Transverse colon (tissue), 4 donors: ENCODE data around the gene ADAMTS6. TPM values are rescaled to one million over a fixed set of nuclear protein-coding genes. Genes with fewer than 3 reads are reported as not detected.
"Not testable (repeated sequence)": the region's sequence is repeated elsewhere in the genome, so short reads cannot be mapped to it uniquely, and the experiment has no call there.

Experiments used
- DNase-seq: peaks from one replicate; pipeline ENCODE4 v3.0.0-alpha.2; 2019
- H3K27ac ChIP-seq, 4 donors: fragments of 200-600 bp; sonication (generic); 2 replicates each; pipeline ENCODE4 v1.5.1; 2016 to 2018; ENCODE audit warnings: inconsistent platforms in 4 of 4
- H3K27me3 ChIP-seq: fragments of 200-600 bp; sonication (generic); 2 replicates; pipeline ENCODE4 v1.5.1; 2017; ENCODE audit warnings: inconsistent platforms
- H3K36me3 ChIP-seq, 4 donors: fragments of 200-600 bp; sonication (generic); 2 replicates each; pipeline ENCODE4 v1.5.1; 2017 to 2019; ENCODE audit warnings: inconsistent platforms in 4 of 4
- H3K4me1 ChIP-seq, 4 donors: fragments of 200-600 bp; sonication (generic); 2 replicates each; pipeline ENCODE4 v1.5.1; 2017 to 2020; ENCODE audit warnings: inconsistent platforms in 4 of 4
- H3K4me3 ChIP-seq, 4 donors: fragments of 200-600 bp; sonication (generic); 1 replicate in 1 of 4; 2 replicates in 3 of 4; pipeline versions ENCODE4 v1.5.1 to v1.6.1; 2017 to 2019; ENCODE audit warnings: inconsistent platforms in 4 of 4
- H3K9me3 ChIP-seq, 2 donors: fragments of 200-600 bp; sonication (generic); 2 replicates each; pipeline ENCODE4 v1.5.1; 2017 to 2019; ENCODE audit warnings: inconsistent platforms in 2 of 2
- EP300 ChIP-seq: sonication (generic); formaldehyde crosslinking; IDR thresholded peaks from one replicate; pipeline ENCODE4 v1.6.1; 2017; ENCODE audit warnings: antibody characterized with exemption, low read depth
- POLR2A ChIP-seq: fragments of 450-650 bp; IDR thresholded peaks from one replicate; pipeline ENCODE4 v1.6.1; 2016; ENCODE audit warnings: antibody characterized with exemption, mild to moderate bottlenecking, moderate library complexity
- POLR2AphosphoS5 ChIP-seq, 3 donors: sonication (generic); formaldehyde crosslinking; IDR thresholded peaks; one replicate each; pipeline ENCODE4 v1.6.1; 2016; ENCODE audit warnings: antibody characterized with exemption in 3 of 3
- WGBS, 2 donors: methylation state at CpG; one replicate each; pipeline ENCODE4 v1.1.5; 2018; ENCODE audit warnings: low coverage in 1 of 2; 5-methylcytosine and 5-hydroxymethylcytosine counted together
- in situ Hi-C, 4 donors: fragments of 200-750 bp; cut with MboI; loops; one replicate each; pipeline versions ENCODE4 v1.15.0 to v1.15.1; 2017; ENCODE audit warnings: low sequenced_read_pairs in 3 of 4, low pct_ligation_motif_present in 1 of 4, low pct_unique_long_range_greater_than_20kb in 1 of 4
- intact Hi-C: fragments of 100-400 bp; cut with DNase I; formaldehyde crosslinking; loops from one replicate; pipeline ENCODE4 v1.15.1; 2023; ENCODE audit warnings: low total_unique reads
- total RNA-seq, 4 donors: library from RNA; depleted of rRNA; stranded (reverse); fragments of >200 nt; gene quantifications; one replicate each; pipeline ENCODE4 v1.1.0, GENCODE V29; 2016
- TF ChIP-seq, protein P1 (sequence below), 5 experiments: fragments of 200-600 bp in 3 of 5; fragments of 450-650 bp in 2 of 5; sonication (generic) in 3 of 5; IDR thresholded peaks; 1 replicate in 2 of 5; 2 replicates in 3 of 5; pipeline ENCODE4 v1.5.1; 2016 to 2017; ENCODE audit warnings: antibody characterized with exemption in 5 of 5, inconsistent platforms in 3 of 5, mild to moderate bottlenecking in 2 of 5, moderate library complexity in 1 of 5

The ADAMTS6 gene
- total RNA-seq, 4 donors from 2014 or later, result 0.96 to 2.2 (median 1.1) TPM; not detected in 1

DNA sequence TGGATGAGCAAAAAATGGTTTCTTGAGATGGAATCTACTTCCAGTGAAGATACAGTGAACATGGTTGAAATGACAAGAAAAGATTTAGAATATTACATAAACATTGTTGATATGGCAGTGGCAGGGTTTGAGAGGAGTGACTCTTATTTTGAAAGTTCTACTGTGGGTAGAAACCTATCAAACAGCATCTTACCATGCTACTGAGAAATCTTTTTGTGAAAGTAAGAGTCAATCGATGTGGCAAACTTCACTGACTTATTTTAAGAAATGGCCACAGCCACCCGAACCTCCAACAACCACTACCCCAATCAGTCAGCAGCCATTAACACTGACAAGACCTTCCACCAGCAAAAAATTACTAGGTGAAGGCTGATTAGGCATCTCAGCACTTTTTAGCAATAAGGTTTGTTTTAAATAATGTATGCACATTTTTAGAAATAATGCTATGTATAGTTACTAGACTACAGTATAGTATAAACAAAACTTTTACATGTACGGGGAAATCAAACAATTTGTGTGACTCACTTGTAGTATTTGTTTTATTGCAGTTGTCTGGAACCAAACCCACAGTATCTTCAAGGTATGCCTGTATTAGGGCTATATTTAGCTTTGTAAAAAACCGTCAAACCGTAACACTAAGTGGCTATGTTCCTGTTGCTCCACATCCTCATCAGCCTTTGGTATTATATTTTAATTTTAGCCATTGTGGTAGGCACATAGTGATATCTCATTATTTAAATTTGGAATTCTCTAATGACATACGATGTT is 30.6 kb upstream of the ADAMTS6 start:
- Histone ChIP-seq H3K27me3 (no peaks in the 10 kb centered on the region), H3K9me3 (no peaks in the 10 kb centered on the region), H3K4me3 (no peak overlapping the region), H3K36me3 (no peaks in the 10 kb centered on the region), H3K4me1 (no peaks in the 10 kb centered on the region), H3K27ac (no peak overlapping the region)
- intact Hi-C loops (no loop called here), in situ Hi-C loops (no loop called here)
- no peak for DNase-seq
- 52 to 66% methylated on average over 6 of the region's 6 CpGs for WGBS, 2 donors
- no peak for TF ChIP-seq POLR2AphosphoS5 (IDR thresholded peaks at IDR 0.05)
- TF ChIP-seq POLR2A, result no peak
- TF ChIP-seq, protein P1, sequence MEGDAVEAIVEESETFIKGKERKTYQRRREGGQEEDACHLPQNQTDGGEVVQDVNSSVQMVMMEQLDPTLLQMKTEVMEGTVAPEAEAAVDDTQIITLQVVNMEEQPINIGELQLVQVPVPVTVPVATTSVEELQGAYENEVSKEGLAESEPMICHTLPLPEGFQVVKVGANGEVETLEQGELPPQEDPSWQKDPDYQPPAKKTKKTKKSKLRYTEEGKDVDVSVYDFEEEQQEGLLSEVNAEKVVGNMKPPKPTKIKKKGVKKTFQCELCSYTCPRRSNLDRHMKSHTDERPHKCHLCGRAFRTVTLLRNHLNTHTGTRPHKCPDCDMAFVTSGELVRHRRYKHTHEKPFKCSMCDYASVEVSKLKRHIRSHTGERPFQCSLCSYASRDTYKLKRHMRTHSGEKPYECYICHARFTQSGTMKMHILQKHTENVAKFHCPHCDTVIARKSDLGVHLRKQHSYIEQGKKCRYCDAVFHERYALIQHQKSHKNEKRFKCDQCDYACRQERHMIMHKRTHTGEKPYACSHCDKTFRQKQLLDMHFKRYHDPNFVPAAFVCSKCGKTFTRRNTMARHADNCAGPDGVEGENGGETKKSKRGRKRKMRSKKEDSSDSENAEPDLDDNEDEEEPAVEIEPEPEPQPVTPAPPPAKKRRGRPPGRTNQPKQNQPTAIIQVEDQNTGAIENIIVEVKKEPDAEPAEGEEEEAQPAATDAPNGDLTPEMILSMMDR (IDR thresholded peaks at IDR 0.05), result no peak
- TF ChIP-seq EP300, result no peak

DNA sequence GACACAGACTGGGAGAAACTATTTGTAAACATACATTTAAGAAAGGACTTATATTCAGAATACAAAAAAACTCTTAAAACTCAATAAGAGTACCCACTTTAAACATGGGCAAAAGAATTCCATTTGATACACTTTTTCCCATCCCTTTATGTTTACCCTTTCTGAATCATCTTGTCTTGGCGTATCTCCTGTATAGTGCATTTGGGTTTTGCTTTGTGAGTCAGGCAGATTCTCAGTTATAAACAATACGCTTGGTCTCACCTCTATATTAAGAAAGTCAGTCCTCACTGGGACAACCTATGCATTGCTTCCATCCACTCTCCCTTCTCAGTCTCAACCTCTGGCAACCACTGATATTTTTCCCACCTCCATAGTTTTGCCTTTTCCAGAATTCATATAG is 27.3 kb upstream of the ADAMTS6 start:
- TF ChIP-seq EP300 (no peak), POLR2AphosphoS5 (IDR thresholded peaks at IDR 0.05) (no peak), POLR2A (no peak)
- TF ChIP-seq, protein P1 (IDR thresholded peaks at IDR 0.05), result no peak
- in situ Hi-C loops, result no loop called here
- H3K4me1 ChIP-seq, result no peaks in the 10 kb centered on the region
- H3K4me3 ChIP-seq, result no peak overlapping the region
- no peaks in the 10 kb centered on the region for H3K27me3 ChIP-seq
- DNase-seq, result no peak
- intact Hi-C loops, result no loop called here
- 96 to 100% methylated on average over 2 of the region's 2 CpGs for WGBS, 2 donors
- H3K36me3 ChIP-seq, result no peaks in the 10 kb centered on the region
- H3K9me3 ChIP-seq, result no peaks in the 10 kb centered on the region
- no peak overlapping the region for H3K27ac ChIP-seq

DNA sequence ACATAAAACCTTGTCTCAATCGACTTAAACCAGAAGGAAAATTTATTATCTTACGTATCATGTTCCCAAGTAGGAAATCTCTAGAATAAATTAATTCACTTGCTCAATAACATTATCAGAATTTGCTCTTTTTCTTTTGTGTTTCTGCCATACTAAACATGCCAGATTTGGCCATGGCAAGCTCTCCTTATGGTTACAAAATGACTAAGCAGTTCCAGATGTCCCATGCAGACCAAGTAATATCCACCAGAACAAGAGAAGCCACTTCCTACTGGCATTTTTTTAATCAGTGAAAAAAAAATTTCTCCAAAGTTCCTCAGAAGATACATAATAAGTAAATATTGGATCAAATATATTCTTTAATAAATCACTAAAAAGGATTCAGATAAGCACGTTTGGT is 25.2 kb upstream of the ADAMTS6 start:
- TF ChIP-seq POLR2AphosphoS5 (IDR thresholded peaks at IDR 0.05) (no peak), EP300 (no peak), POLR2A (no peak)
- TF ChIP-seq, protein P1 (IDR thresholded peaks at IDR 0.05), result no peak
- intact Hi-C loops, result no loop called here
- 76 to 80% methylated on average over 3 of the region's 3 CpGs for WGBS, 2 donors

DNA sequence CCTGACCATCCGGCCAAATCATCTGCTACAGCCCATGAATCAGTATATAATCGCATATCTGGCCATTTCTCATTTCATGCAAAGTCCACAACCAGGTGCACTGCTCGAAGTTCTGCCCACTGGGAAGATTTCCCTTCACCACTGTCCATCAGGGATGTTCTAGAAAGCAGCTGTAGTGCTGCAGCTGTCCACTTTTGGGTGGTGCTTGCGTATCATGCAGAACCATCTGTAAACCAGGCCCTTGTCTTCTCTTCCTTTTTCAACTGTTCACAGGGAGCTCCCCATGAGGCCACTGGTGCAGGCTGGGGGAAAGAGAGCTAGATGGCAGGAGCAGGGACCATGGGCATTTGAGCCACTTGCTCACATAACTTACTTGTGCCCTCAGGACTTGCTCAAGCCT is 7.4 kb upstream of the ADAMTS6 start:
- H3K36me3 ChIP-seq, result no peaks in the 10 kb centered on the region
- DNase-seq, result no peak
- WGBS, 2 donors, result 94 to 100% methylated on average over 1 to 4 of the region's 4 CpGs
- no peaks in the 10 kb centered on the region for H3K27me3 ChIP-seq
- H3K4me3 ChIP-seq, result no peak overlapping the region
- TF ChIP-seq EP300 (no peak), POLR2A (no peak), POLR2AphosphoS5 (IDR thresholded peaks at IDR 0.05) (no peak)
- TF ChIP-seq, protein P1 (IDR thresholded peaks at IDR 0.05), result no peak
- no peaks in the 10 kb centered on the region for H3K9me3 ChIP-seq
- no peaks in the 10 kb centered on the region for H3K4me1 ChIP-seq
- no peak overlapping the region for H3K27ac ChIP-seq
- in situ Hi-C loops (loop anchor here (25.0 kb wide), 5 partner anchors 377 to 852 kb away; no protein-coding TSS in a partner anchor), intact Hi-C loops (loop anchor here (5.0 kb wide), 1 partner anchor 677 kb away; no protein-coding TSS in a partner anchor)

More for the DNA sequence above, 25.2 kb upstream of the ADAMTS6 start:
- no peak overlapping the region for H3K27ac ChIP-seq
- H3K4me3 ChIP-seq, result no peak overlapping the region
- no peaks in the 10 kb centered on the region for H3K27me3 ChIP-seq
- in situ Hi-C loops, result no loop called here
- H3K36me3 ChIP-seq, result no peaks in the 10 kb centered on the region
- no peaks in the 10 kb centered on the region for H3K9me3 ChIP-seq
- H3K4me1 ChIP-seq, result no peaks in the 10 kb centered on the region
- DNase-seq, result no peak

DNA sequence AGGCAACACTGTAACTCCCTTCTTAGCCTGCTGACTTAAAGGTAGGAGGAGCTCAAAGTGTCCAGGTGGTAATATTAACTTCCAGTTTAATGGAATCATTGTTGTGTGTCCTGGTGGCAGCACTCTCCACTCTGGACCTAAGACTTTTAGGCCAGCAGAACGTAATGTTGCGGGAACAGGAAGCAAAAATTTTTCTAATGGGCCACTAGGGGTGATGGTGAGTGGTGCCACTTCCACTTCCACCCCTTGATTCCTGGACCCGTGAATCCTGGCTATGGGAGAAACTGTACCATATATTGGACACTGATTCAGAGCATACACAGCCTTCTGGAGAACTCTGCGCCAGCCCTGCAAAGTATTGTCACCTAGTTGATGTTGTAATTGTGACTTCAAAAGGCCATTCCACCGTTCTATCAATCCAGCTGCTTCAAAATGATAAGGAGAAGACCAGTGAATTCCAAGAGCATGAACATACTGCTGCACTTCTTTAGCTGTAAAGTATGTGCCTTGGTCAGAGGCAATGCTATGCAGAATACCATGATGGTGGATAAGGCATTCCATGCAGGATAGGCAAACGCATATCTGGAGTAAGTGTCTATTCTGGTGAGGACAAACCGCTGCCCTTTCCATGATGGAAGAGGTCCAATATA is 6.4 kb upstream of the ADAMTS6 start:
- H3K9me3 ChIP-seq, H3K4me3 ChIP-seq, H3K4me1 ChIP-seq, DNase-seq, H3K36me3 ChIP-seq, H3K27me3 ChIP-seq, H3K27ac ChIP-seq: not testable (repeated sequence)
- in situ Hi-C loops, result loop anchor here (25.0 kb wide), 5 partner anchors 376 to 851 kb away; no protein-coding TSS in a partner anchor
- 87% methylated on average over 7 of the region's 7 CpGs; no CpG with 5 or more reads in 1 of the 2 donors for WGBS, 2 donors
- intact Hi-C loops, result loop anchor here (5.0 kb wide), 1 partner anchor 676 kb away; no protein-coding TSS in a partner anchor

DNA sequence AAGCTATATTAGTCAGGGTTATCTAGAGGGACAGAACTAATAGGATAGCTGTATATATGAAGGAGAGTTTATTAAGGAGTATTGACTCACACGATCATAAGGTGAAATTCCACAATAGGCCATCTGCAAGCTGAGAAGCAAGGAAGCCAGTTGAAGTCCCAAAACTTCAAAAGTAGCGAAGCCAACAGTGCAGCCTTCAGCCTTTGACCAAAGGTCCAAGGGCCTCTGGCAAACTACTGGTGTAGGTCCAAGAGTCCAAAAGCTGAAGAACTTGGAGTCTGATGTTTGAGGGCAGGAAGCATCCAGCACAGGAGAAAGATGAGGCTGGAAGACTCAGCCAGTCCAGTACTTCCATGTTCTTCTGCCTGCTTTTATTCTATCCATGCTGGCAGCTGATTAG is 5.1 kb upstream of the ADAMTS6 start:
- intact Hi-C loops, result loop anchor here (5.0 kb wide), 1 partner anchor 675 kb away; no protein-coding TSS in a partner anchor

More for the DNA sequence above, 5.1 kb upstream of the ADAMTS6 start:
- 100% methylated on average over 1 to 2 of the region's 2 CpGs for WGBS, 2 donors
- not testable (repeated sequence) for H3K36me3 ChIP-seq, H3K4me1 ChIP-seq, H3K9me3 ChIP-seq, H3K27me3 ChIP-seq, H3K27ac ChIP-seq, DNase-seq, H3K4me3 ChIP-seq
- in situ Hi-C loops, result loop anchor here (25.0 kb wide), 5 partner anchors 375 to 850 kb away; no protein-coding TSS in a partner anchor
